ENCODE results near the gene GH1.
"Not testable (repeated sequence)": the region's sequence is repeated elsewhere in the genome, so short reads cannot be mapped to it uniquely, and the experiment has no call there.

- TF ChIP-seq CTCF (IDR thresholded peaks at IDR 0.05; ENCODE audit: low read depth, low read length, missing input control); RAD21 (IDR thresholded peaks at IDR 0.05); SP1 (IDR thresholded peaks at IDR 0.05): not testable (repeated sequence)
Observed at GRCh38 chr17:63870292-63870665, 48.4 kb downstream of the GH1 start.
